ENCODE data around the gene THAP12. TPM values are rescaled to one million over a fixed set of nuclear protein-coding genes. Genes with fewer than 3 reads are reported as not detected.

Gene THAP12
- total RNA-seq, 1 experiment from 2014 or later: 102 TPM

GRCh38 chr11:76313271-76313670 is 67.7 kb downstream of the THAP12 start:
- Mint-ChIP-seq H3K27me3 (ENCODE audit: insufficient read depth, unreplicated experiment) (no peaks in the 10 kb centered on the region), H3K4me1 (ENCODE audit: low read depth, unreplicated experiment) (no peaks in the 10 kb centered on the region), H3K36me3 (ENCODE audit: insufficient read depth, unreplicated experiment) (no peaks in the 10 kb centered on the region), H3K27ac (ENCODE audit: unreplicated experiment) (no peak overlapping the region), H3K9me3 (ENCODE audit: unreplicated experiment) (no peaks in the 10 kb centered on the region), H3K4me3 (ENCODE audit: unreplicated experiment) (no peak overlapping the region)
- H3K9me3 ChIP-seq: no peaks in the 10 kb centered on the region
- no peak for TF ChIP-seq CTCF (IDR thresholded peaks at IDR 0.05; ENCODE audit: insufficient read depth in 1 of 2, low read depth in 1 of 2, low read length in 1 of 2, severe bottlenecking in 1 of 2, unreplicated experiment in 1 of 2)
- H3K4me3 ChIP-seq (ENCODE audit: low read depth, low read length): no peak overlapping the region
- no TSS peak for BruUV-seq (replicated peaks)
- ChIA-PET CTCF (interaction anchor here (2.1 kb wide), 1 partner anchor 106 kb away, joined by 10 read pairs; no protein-coding TSS in a partner anchor), POLR2A (no interaction called here)
- no peaks in the 10 kb centered on the region for H3K4me1 ChIP-seq
- no peaks in the 10 kb centered on the region for H3K36me3 ChIP-seq (ENCODE audit: control insufficient read depth, insufficient read depth, low read length)
- no peak for DNase-seq
- intact Hi-C loops (cut with micrococcal nuclease; ENCODE audit: unreplicated experiment): no loop called here
- H3K27me3 ChIP-seq (replicated peaks; ENCODE audit: control insufficient read depth, insufficient read depth, low read length): no peaks in the 10 kb centered on the region

- TF ChIP-seq CTCF (IDR thresholded peaks at IDR 0.05; ENCODE audit: insufficient read depth in 1 of 2, low read depth in 1 of 2, low read length in 1 of 2, severe bottlenecking in 1 of 2, unreplicated experiment in 1 of 2): no peak
- intact Hi-C loops (cut with micrococcal nuclease; ENCODE audit: unreplicated experiment): no loop called here
- H3K4me1 Mint-ChIP-seq (ENCODE audit: low read depth, unreplicated experiment): no peaks in the 10 kb centered on the region
- ChIA-PET POLR2A (no interaction called here), CTCF (interaction anchor here (0.9 to 1.6 kb wide), 2 partner anchors 8 to 103 kb away, joined by 3 to 5 read pairs; no protein-coding TSS in a partner anchor)
- H3K4me1 ChIP-seq: no peaks in the 10 kb centered on the region
- DNase-seq: no peak
- BruUV-seq (replicated peaks): no TSS peak
- H3K36me3 ChIP-seq (ENCODE audit: control insufficient read depth, insufficient read depth, low read length): no peaks in the 10 kb centered on the region
- no peaks in the 10 kb centered on the region for H3K9me3 ChIP-seq
- no peak overlapping the region for H3K27ac Mint-ChIP-seq (ENCODE audit: unreplicated experiment)
- no peaks in the 10 kb centered on the region for H3K9me3 Mint-ChIP-seq (ENCODE audit: unreplicated experiment)
- no peaks in the 10 kb centered on the region for H3K27me3 ChIP-seq (replicated peaks; ENCODE audit: control insufficient read depth, insufficient read depth, low read length)
- H3K4me3 ChIP-seq (ENCODE audit: low read depth, low read length): no peak overlapping the region
- H3K27me3 Mint-ChIP-seq (ENCODE audit: insufficient read depth, unreplicated experiment): no peaks in the 10 kb centered on the region
- no peak overlapping the region for H3K4me3 Mint-ChIP-seq (ENCODE audit: unreplicated experiment)
- H3K36me3 Mint-ChIP-seq (ENCODE audit: insufficient read depth, unreplicated experiment): no peaks in the 10 kb centered on the region
Observed at GRCh38 chr11:76310832-76311595, 69.9 kb downstream of the THAP12 start.

GRCh38 chr11:76307978-76308747 is 72.8 kb downstream of the THAP12 start:
- Mint-ChIP-seq H3K4me1 (ENCODE audit: low read depth, unreplicated experiment) (no peaks in the 10 kb centered on the region), H3K9me3 (ENCODE audit: unreplicated experiment) (no peaks in the 10 kb centered on the region), H3K27me3 (ENCODE audit: insufficient read depth, unreplicated experiment) (no peaks in the 10 kb centered on the region), H3K4me3 (ENCODE audit: unreplicated experiment) (no peak overlapping the region), H3K27ac (ENCODE audit: unreplicated experiment) (no peak overlapping the region), H3K36me3 (ENCODE audit: insufficient read depth, unreplicated experiment) (no peaks in the 10 kb centered on the region)
- CTCF ChIA-PET: no interaction called here
- BruUV-seq (replicated peaks): no TSS peak
- no peaks in the 10 kb centered on the region for H3K9me3 ChIP-seq
- POLR2A ChIA-PET: no interaction called here
- no peaks in the 10 kb centered on the region for H3K27me3 ChIP-seq (replicated peaks; ENCODE audit: control insufficient read depth, insufficient read depth, low read length)
- no peak for DNase-seq
- H3K4me1 ChIP-seq: no peaks in the 10 kb centered on the region
- H3K4me3 ChIP-seq (ENCODE audit: low read depth, low read length): no peak overlapping the region
- no peaks in the 10 kb centered on the region for H3K36me3 ChIP-seq (ENCODE audit: control insufficient read depth, insufficient read depth, low read length)
- intact Hi-C loops (cut with micrococcal nuclease; ENCODE audit: unreplicated experiment): no loop called here
- no peak for TF ChIP-seq CTCF (IDR thresholded peaks at IDR 0.05; ENCODE audit: insufficient read depth in 1 of 2, low read depth in 1 of 2, low read length in 1 of 2, severe bottlenecking in 1 of 2, unreplicated experiment in 1 of 2)
